ENCODE measurements around the gene SRMS. TPM values are rescaled to one million over a fixed set of nuclear protein-coding genes. Genes with fewer than 3 reads are reported as not detected.

Gene SRMS
- total and polyA plus RNA-seq, 4 donors = 0.06 TPM; not detected in 3

DNA sequence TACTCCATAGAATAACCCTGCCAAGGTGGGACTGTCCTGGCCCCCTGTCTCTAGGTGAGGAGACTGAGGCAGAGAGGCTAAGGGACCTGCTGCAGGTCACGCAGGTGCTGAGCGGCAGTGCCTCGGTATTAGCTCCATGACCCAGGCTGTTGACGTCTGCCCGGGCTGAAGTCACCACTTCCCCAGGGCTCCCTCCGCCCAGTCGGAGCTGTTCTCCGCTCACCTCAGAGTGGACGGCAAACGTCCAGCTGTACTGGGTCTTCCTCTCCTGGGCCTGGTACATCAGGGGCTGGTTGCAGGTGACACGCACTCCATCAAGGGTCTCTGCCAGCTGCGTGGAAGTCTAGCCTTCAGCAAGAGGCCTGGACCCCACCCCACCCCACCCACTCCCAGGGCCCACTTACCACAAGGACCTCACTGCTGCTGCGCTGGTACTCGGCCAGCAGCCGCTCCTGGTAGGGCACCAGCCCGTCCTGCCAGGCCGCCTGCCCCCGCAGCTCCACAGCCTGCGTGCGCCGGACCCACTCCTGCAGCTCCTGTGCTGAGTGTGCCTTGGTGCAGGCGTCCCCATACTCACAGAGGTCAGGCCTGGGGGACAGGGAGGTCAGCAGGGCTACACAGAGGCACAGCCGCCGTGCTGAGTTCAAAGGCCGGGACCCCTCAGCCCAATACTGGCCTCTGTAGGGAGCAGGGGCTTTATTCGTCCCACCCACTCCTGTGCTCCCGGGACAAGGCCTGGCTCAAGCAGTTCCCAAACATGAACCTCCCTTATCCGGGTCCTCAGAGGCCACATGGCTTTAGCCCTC, 22.9 kb upstream of the SRMS start:
- Histone ChIP-seq H3K9ac (ENCODE audit: insufficient read depth in 1 of 2, low read length in 2 of 2) (no peak overlapping the region), H3K4me1 (ENCODE audit: control insufficient read depth in 5 of 5, insufficient read depth in 5 of 5, low read length in 5 of 5) (peaks cover 0 to 17% (median 0%) of the 10 kb centered on the region in 5 donors), H3K27ac (ENCODE audit: low read depth in 1 of 2, low read length in 1 of 2) (no peak overlapping the region), H3K4me3 (no peak overlapping the region), H3K9me3 (ENCODE audit: control insufficient read depth in 4 of 4, insufficient read depth in 3 of 4, low read length in 3 of 4) (peaks cover 0 to 3% (median 0%) of the 10 kb centered on the region in 4 donors), H3K36me3 (ENCODE audit: control insufficient read depth in 4 of 4, insufficient read depth in 4 of 4, low read length in 4 of 4) (peaks cover 0 to 32% (median 0%) of the 10 kb centered on the region in 4 donors), H3K27me3 (ENCODE audit: control insufficient read depth in 3 of 3, insufficient read depth in 3 of 3, low read length in 2 of 3) (no peaks in the 10 kb centered on the region)
- ATAC-seq (ENCODE audit: insufficient read depth, low FRiP score) (no peak), DNase-seq (no peak)
- WGBS, 2 donors = 91 to 94% methylated on average over 28 of the region's 28 CpGs
- TF ChIP-seq, protein P1, sequence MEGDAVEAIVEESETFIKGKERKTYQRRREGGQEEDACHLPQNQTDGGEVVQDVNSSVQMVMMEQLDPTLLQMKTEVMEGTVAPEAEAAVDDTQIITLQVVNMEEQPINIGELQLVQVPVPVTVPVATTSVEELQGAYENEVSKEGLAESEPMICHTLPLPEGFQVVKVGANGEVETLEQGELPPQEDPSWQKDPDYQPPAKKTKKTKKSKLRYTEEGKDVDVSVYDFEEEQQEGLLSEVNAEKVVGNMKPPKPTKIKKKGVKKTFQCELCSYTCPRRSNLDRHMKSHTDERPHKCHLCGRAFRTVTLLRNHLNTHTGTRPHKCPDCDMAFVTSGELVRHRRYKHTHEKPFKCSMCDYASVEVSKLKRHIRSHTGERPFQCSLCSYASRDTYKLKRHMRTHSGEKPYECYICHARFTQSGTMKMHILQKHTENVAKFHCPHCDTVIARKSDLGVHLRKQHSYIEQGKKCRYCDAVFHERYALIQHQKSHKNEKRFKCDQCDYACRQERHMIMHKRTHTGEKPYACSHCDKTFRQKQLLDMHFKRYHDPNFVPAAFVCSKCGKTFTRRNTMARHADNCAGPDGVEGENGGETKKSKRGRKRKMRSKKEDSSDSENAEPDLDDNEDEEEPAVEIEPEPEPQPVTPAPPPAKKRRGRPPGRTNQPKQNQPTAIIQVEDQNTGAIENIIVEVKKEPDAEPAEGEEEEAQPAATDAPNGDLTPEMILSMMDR (IDR thresholded peaks at IDR 0.05; ENCODE audit: control extremely low read depth, extremely low read depth) = no peak

DNA sequence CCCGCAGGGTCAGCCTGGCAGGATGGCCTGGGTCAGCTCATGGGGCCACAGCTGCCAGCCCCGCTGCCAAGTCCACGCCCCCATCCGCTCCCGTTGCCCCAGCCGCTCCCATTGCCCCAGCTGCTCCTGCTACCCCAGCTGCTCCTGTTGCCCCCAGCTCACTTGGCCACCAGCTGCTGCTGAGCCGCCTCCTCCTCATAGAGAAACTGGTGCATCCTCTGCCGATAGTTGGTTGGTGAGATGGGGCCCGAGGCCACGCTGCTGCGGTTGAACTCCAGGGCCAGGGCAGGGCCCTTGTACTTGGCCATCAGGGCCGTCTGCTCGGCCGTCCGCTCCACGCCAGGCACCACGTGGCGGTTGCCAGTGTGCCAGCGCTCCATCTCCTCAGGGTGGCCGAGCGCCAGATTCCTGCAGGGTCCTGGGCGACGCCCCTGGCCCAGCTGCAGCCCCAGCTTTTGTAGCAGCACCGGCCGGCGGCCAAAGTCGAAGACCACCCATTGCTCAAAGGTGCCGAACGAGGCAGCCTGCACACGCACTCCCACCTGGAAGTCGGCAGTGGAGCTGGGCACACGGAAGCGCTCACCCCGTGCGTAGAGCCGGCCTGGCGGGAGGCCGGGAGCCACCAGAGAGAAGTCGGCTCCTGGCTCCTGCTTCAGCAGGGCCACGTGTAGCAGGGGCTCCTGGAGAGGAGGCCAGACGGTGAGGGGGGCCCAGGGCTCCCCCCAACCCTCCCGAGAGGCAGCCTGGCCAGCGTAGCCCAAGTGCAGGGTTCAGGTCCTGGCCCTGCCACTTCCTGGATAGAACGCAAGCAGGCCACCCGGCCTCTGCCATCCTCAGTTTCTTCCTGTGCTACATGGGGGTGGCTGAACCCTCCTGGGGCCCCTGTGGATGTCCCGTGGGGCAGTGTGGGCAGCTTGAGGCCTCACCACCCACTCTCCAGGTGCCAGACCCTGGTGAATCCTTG, 21.7 kb upstream of the SRMS start:
- H3K9me3 ChIP-seq (ENCODE audit: control insufficient read depth in 4 of 4, insufficient read depth in 3 of 4, low read length in 3 of 4) = peaks cover 0 to 5% (median 0%) of the 10 kb centered on the region in 4 donors
- H3K27ac ChIP-seq (ENCODE audit: low read depth in 1 of 2, low read length in 1 of 2) = no peak overlapping the region
- peaks cover 0 to 12% (median 0%) of the 10 kb centered on the region in 5 donors for H3K4me1 ChIP-seq (ENCODE audit: control insufficient read depth in 5 of 5, insufficient read depth in 5 of 5, low read length in 5 of 5)
- no peak overlapping the region for H3K9ac ChIP-seq (ENCODE audit: insufficient read depth in 1 of 2, low read length in 2 of 2)
- no peak for DNase-seq
- TF ChIP-seq, protein P1 (IDR thresholded peaks at IDR 0.05; ENCODE audit: control extremely low read depth, extremely low read depth) = no peak
- no peak overlapping the region for H3K4me3 ChIP-seq
- H3K36me3 ChIP-seq (ENCODE audit: control insufficient read depth in 4 of 4, insufficient read depth in 4 of 4, low read length in 4 of 4) = peaks cover 0 to 43% (median 0%) of the 10 kb centered on the region in 4 donors
- WGBS, 2 donors = 90% methylated on average over 46 of the region's 46 CpGs
- H3K27me3 ChIP-seq (ENCODE audit: control insufficient read depth in 3 of 3, insufficient read depth in 3 of 3, low read length in 2 of 3) = no peaks in the 10 kb centered on the region
- no peak for ATAC-seq (ENCODE audit: insufficient read depth, low FRiP score)

DNA sequence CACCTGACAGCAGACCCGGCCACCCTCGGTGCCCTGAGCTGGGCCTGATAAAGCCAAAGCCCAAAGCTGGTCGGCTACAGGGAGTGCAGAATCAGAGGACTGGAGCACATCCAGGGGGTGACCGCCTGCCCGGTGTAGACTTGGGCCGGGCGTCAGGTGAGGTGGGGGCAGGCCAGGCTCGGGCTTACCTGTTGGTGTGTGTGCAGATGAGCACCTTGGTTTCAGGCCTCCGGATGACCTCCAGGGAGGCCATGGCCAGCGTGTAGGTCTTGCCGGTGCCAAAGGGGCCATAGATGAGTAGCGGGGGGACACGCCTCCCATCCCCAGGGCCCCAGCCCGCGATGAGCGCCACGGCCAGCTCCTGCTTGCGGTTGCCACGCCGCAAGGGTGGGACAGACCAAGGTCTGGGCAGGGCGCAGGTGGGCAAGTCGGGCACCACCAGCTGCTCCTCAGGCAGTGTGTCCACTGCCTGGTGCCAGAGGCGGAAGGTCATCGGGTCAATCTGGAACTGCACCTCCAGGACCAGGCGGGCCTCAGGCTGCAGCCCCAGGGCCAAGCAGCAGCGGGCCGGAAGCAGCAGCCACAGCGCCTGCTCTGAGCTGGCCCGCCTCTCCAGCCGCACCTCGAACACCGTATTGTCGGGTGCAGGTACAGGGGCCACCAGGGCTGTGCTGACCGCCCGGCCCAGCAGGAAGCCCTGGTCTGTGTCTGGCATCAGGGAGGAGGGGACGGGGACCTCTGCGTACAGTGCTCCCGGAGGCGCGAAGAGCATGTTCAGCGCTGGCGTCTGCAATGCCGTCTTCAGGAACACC, 20.8 kb upstream of the SRMS start:
- 51 to 72% methylated on average over 41 to 43 of the region's 43 CpGs for WGBS, 2 donors
- H3K9ac ChIP-seq (ENCODE audit: insufficient read depth in 1 of 2, low read length in 2 of 2) = no peak overlapping the region
- ATAC-seq (ENCODE audit: insufficient read depth, low FRiP score) = no peak
- peaks cover 0 to 12% (median 0%) of the 10 kb centered on the region in 5 donors for H3K4me1 ChIP-seq (ENCODE audit: control insufficient read depth in 5 of 5, insufficient read depth in 5 of 5, low read length in 5 of 5)
- DNase-seq = no peak
- H3K36me3 ChIP-seq (ENCODE audit: control insufficient read depth in 4 of 4, insufficient read depth in 4 of 4, low read length in 4 of 4) = peaks cover 0 to 52% (median 0%) of the 10 kb centered on the region in 4 donors
- TF ChIP-seq, protein P1 (IDR thresholded peaks at IDR 0.05; ENCODE audit: control extremely low read depth, extremely low read depth) = no peak
- peak overlapping the region in 1 of 2 donors; percentile 46 for H3K27ac ChIP-seq (ENCODE audit: low read depth in 1 of 2, low read length in 1 of 2)
- H3K9me3 ChIP-seq (ENCODE audit: control insufficient read depth in 4 of 4, insufficient read depth in 3 of 4, low read length in 3 of 4) = peaks cover 0 to 8% (median 0%) of the 10 kb centered on the region in 4 donors
- no peaks in the 10 kb centered on the region for H3K27me3 ChIP-seq (ENCODE audit: control insufficient read depth in 3 of 3, insufficient read depth in 3 of 3, low read length in 2 of 3)
- no peak overlapping the region for H3K4me3 ChIP-seq

Data from lung (tissue), 12 donors.